GM18873 (cell line): Measurements from ENCODE around the gene ATP13A5.

Experiments used
- ATAC-seq: cut with Tn5 transposase; IDR thresholded peaks from one replicate; pipeline ENCODE4 v1.9.1; 2021; ENCODE audit warnings: mild to moderate bottlenecking, moderate library complexity, moderate number of reproducible peaks; ENCODE audit not compliant: unreplicated experiment, low FRiP score

Gene ATP13A5

DNA sequence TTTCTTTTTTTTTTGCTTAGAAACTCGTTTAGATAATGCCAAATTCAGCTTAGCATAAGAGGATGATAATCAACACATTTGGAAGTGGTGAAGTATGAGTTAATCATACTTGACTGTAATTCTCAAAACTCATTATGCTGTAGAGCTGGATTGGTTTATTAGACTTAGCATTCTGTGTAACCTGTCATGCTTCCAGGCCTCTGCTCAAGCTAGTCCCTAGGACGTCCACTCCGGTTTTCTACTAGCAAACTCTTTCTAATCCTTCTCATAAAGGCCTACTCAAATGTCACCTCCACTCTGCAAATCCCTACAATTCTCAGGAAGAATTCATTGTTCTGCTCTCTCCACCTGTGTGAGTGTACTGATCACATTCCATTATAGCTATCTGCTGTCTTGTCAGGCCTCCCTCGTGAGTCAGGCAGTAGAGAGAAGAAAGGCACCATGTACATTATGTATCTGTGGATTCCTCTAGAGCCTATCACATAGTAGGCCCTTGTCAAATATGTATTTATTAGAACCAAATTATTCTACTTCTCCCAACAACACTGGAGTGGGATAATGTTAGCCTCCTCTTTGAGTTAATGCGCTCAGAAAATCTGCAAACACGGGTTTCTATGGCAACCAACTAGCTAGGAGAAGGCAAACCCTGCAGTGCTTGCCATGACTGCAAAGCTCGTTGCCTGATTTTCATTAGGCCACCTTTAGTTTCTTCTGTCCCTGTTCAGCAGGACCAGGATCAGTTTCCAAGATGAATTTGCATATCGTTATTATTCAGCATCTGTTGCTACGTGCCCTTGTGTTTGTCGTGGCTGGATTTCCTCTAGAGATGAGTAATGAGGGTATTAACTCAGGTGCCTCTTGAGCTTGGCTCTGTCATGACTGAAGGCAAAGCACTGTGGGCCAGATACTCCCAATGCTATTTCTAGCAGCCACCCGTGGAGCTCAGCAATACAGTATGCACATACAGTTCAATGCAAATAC is 30.7 kb downstream of the ATP13A5 start:
- ATAC-seq = peak; percentile 48

- ATAC-seq = no peak
These were observed 32.3 kb downstream of the ATP13A5 start for GRCh38 chr3:193346259-193346658.

- no peak for ATAC-seq
These were observed 33.1 kb downstream of the ATP13A5 start for GRCh38 chr3:193345431-193345830.

GRCh38 chr3:193344486-193344885 is 34.1 kb downstream of the ATP13A5 start:
- no peak for ATAC-seq

- no peak for ATAC-seq
These were observed 34.8 kb downstream of the ATP13A5 start for GRCh38 chr3:193343726-193344222.

- no peak for ATAC-seq
These were observed 36.0 kb downstream of the ATP13A5 start for GRCh38 chr3:193342551-193342950.

DNA sequence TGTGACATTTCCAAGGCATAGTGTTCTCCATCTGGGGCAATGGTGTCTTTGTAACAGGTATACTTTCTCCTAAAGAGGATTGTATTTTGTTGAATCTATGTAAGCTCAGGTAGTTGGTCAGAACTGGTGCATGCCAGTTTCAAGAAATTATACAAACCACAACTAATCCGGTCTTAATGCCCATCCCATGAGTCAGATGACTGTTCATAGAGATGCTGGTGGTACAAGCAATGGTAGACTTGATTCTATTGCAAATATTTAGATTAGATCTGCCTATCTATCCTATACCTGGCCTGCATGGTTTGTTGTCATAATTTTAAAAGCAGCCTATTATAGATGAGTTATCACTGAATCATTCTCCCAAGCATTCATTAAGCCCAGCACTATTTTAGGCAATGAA is 43.5 kb downstream of the ATP13A5 start:
- ATAC-seq = no peak

GRCh38 chr3:193333229-193333628 is 45.3 kb downstream of the ATP13A5 start:
- no peak for ATAC-seq

DNA sequence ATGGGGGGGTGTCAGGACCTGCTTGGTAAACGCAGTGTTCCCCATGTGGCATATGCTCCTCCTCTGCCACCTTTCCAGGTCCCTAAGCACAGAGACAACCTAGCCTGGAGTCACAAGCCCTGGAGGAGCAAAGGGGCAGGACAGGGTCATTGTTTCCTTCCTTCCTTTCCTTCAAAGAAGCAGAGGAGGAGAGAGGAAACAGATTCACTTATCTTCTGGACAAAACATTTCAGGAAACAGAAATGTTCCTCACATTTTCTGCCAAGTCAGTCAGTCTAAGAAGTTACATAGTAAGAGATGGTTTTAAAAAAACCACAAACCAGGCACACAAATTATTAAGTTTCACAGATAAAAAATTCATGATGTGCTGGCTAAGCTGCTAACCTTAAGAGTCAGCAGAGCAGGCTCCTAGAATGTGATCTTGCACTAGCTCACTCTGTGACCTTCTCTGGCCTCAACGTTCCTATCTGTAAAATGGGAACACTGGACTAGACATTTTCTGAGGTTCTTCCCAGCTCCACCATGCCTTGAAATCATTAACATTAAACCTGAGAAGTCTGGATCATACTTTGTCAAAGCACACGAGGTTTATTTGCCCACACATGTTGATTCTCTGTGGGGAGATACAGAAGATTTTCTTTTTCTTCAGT is 47.9 kb downstream of the ATP13A5 start:
- ATAC-seq = no peak

GRCh38 chr3:193317682-193318300 is 60.8 kb downstream of the ATP13A5 start:
- no peak for ATAC-seq

GRCh38 chr3:193314161-193314560 is 64.4 kb downstream of the ATP13A5 start:
- no peak for ATAC-seq

DNA sequence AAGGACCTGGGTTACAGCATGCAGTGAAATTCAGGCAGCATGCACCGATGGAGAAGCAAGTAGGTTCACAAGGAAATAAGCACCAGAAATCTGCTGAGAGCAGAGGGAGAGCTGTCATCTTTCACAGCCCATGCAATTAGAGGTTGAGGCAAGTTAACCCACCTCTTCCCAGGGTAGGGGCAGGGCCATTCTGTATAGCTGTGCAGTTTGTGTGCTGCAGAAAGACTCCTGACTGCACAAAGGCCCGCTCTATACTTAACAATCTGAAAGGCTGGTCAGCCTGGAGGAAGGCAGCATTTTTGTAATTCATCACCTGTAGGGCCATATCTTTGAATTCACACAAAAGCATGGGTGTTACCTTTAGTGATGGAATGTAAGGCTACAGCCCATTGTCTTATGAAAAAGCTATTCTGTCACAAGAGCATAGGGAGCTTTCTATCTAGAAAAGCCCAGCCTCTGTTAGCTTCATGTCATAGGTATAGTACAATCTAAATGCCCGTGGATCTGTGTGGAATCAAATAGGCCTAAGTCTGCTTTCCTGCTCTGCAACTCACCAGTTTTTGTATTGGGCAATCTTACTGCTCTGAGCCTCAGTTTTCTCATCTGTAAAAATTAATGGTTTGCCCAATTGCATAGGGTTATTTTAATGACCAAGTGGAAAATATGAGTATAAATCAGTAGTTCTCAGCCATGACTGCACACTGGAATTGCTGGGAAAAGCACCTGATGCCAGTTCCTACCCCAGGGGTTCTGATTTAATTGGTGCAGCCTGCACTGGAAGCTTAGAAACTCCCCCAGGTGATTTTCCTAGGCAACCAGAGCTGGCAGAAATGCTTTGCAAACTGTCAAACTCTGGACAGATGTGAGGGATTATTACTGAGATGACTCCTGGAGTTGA is 65.2 kb downstream of the ATP13A5 start:
- ATAC-seq = no peak

GRCh38 chr3:193310914-193311723 is 67.4 kb downstream of the ATP13A5 start:
- no peak for ATAC-seq

DNA sequence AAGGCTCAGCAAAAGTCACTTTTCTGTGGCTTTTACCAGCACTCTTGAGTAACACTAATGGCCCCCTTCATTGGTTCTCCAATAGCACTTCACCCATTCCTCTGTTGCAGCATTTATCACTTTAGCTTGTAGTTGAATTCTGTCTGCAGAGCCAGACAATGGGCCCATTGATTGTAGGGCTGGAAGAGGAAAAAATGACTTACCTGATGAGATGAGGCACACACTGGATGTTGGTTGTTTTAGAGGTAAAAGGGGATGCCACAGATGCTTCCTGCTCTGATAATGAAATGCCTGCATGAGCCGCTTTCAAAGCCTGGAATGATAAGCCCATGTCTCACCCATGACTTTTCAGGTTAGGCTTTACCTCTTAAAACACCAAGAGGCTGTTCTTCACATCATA is 73.2 kb downstream of the ATP13A5 start:
- no peak for ATAC-seq

DNA sequence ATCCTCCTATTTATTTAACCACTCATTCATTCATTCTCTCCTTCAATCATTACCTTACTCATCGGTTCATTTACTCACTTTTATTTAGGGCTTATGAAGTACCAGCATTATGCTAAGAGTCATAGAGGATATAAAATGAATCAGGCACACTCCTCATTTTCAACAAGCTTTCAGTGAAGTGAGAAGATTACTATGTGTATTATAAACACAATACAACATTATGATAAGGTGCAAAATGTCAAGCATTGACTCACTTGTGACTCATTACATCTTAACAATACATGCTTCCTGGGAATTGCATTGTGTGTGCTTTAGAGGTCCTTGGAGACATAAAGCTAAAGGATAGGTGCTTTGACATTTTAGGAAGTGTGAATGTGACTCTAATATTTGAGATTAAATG is 77.1 kb downstream of the ATP13A5 start:
- no peak for ATAC-seq

DNA sequence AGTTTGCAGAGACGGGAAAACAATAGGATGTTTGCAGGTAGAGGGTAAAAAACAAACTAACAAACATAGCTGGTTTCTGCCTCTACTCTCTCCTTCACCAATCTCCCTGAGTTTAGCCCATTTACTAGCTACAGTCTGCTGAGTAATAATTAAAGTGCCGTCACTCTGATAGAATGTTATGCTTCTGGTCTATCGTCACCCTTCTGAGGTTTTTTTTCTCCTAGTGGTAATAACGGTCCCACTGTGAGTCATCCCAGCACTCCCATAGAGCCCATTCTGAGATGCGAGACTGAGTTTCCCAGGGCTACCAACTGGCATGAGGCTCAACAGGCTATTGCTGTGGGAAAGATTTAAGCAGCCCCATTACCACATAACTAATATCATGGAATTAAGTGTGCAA is 81.1 kb downstream of the ATP13A5 start:
- no peak for ATAC-seq

GRCh38 chr3:193295985-193296384 is 82.6 kb downstream of the ATP13A5 start:
- ATAC-seq = no peak

- no peak for ATAC-seq
These were observed 86.2 kb downstream of the ATP13A5 start for GRCh38 chr3:193292386-193292785.

GRCh38 chr3:193271101-193271840 is 107.3 kb downstream of the ATP13A5 start:
- no peak for ATAC-seq
